ENCODE results near the gene OSTM1.

GRCh38 chr6:108036884-108037283, 37.7 kb downstream of the OSTM1 start:
- no peak for TF ChIP-seq EZH2phosphoT487 (IDR thresholded peaks at IDR 0.05; ENCODE audit: unreplicated experiment)
- no peak for TF ChIP-seq CTCF (conservative IDR thresholded peaks at IDR 0.05; ENCODE audit: low read depth in 2 of 2)
- TF ChIP-seq, protein P1, sequence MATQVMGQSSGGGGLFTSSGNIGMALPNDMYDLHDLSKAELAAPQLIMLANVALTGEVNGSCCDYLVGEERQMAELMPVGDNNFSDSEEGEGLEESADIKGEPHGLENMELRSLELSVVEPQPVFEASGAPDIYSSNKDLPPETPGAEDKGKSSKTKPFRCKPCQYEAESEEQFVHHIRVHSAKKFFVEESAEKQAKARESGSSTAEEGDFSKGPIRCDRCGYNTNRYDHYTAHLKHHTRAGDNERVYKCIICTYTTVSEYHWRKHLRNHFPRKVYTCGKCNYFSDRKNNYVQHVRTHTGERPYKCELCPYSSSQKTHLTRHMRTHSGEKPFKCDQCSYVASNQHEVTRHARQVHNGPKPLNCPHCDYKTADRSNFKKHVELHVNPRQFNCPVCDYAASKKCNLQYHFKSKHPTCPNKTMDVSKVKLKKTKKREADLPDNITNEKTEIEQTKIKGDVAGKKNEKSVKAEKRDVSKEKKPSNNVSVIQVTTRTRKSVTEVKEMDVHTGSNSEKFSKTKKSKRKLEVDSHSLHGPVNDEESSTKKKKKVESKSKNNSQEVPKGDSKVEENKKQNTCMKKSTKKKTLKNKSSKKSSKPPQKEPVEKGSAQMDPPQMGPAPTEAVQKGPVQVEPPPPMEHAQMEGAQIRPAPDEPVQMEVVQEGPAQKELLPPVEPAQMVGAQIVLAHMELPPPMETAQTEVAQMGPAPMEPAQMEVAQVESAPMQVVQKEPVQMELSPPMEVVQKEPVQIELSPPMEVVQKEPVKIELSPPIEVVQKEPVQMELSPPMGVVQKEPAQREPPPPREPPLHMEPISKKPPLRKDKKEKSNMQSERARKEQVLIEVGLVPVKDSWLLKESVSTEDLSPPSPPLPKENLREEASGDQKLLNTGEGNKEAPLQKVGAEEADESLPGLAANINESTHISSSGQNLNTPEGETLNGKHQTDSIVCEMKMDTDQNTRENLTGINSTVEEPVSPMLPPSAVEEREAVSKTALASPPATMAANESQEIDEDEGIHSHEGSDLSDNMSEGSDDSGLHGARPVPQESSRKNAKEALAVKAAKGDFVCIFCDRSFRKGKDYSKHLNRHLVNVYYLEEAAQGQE (IDR thresholded peaks at IDR 0.05; ENCODE audit: unreplicated experiment), result no peak
- TF ChIP-seq POLR2AphosphoS5 (IDR thresholded peaks at IDR 0.05; ENCODE audit: low read depth), result no peak
- TF ChIP-seq CREB1 (CRISPR knock-in tag; IDR thresholded peaks at IDR 0.05; ENCODE audit: low read depth), result no peak

Data from GM23338 (cell line).